ENCODE results near the gene FFAR1.

GRCh38 chr19:35347171-35347929, at the start of gene FFAR1:
- TF ChIP-seq POLR2AphosphoS5 (IDR thresholded peaks at IDR 0.05; ENCODE audit: low read depth) (no peak), CTCF (conservative IDR thresholded peaks at IDR 0.05; ENCODE audit: low read depth in 2 of 2) (no peak), EZH2 (IDR thresholded peaks at IDR 0.05; ENCODE audit: low read depth, unreplicated experiment) (no peak), REST (IDR thresholded peaks at IDR 0.05; ENCODE audit: unreplicated experiment) (no peak), ZNF331 (CRISPR knock-in tag; IDR thresholded peaks at IDR 0.05; ENCODE audit: low read depth) (no peak), EZH2phosphoT487 (IDR thresholded peaks at IDR 0.05; ENCODE audit: unreplicated experiment) (no peak), JUNB (IDR thresholded peaks at IDR 0.05; ENCODE audit: unreplicated experiment) (no peak), CREB1 (CRISPR knock-in tag; IDR thresholded peaks at IDR 0.05; ENCODE audit: low read depth) (no peak), ETS1 (IDR thresholded peaks at IDR 0.05) (no peak), ZNF114 (CRISPR knock-in tag; IDR thresholded peaks at IDR 0.05) (no peak), ZNF462 (CRISPR knock-in tag; IDR thresholded peaks at IDR 0.05) (no peak), NANOG (IDR thresholded peaks at IDR 0.05; ENCODE audit: borderline replicate concordance) (no peak)
